ENCODE results near the gene SLC31A2.

DNA sequence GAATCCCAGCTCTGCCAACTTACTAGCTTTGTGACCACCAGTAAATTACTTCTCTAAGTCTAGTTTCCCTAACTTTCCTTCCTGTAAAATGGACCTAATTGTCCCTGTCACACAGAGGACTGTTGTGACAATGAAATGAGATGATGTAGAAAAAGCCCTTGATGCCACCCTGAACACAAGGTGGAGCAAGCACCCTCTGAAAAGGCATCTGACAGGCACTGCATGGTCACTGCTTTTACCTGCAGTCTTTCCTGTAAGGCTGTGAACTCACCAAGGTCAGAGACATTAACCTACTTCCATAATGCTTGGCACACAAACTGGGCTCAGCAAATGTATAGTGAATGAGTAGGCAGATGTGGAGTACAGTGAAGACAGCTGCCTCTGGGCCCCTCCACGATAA is 6.1 kb downstream of the SLC31A2 start:
- TF ChIP-seq CTCF (conservative IDR thresholded peaks at IDR 0.05 in 1 of 2, IDR thresholded peaks at IDR 0.05 in 1 of 2; ENCODE audit: low read depth in 1 of 2, low read length in 2 of 2) (no peak), EZH2 (IDR thresholded peaks at IDR 0.05; ENCODE audit: low read length, missing control alignments) (no peak)

Data from fibroblast of lung (primary cell).